ENCODE measurements around the gene BLOC1S3.

The BLOC1S3 gene

GRCh38 chr19:45140144-45140503, 38.5 kb upstream of the BLOC1S3 start:
- H3K27ac ChIP-seq (ENCODE audit: low read length) = no peak overlapping the region
- H3K9ac ChIP-seq (ENCODE audit: low read depth, low read length) = no peak overlapping the region
- no peak overlapping the region for H3K4me3 ChIP-seq (ENCODE audit: low read length)
- no peaks in the 10 kb centered on the region for H3K9me3 ChIP-seq (ENCODE audit: insufficient read depth, low read depth, low read length)
- H3K36me3 ChIP-seq (ENCODE audit: insufficient read depth, low read depth, low read length) = peaks cover 16% of the 10 kb centered on the region
- peaks cover 10% of the 10 kb centered on the region for H3K4me1 ChIP-seq (ENCODE audit: insufficient read depth, low read length)
- no peaks in the 10 kb centered on the region for H3K27me3 ChIP-seq (ENCODE audit: insufficient read depth, low read length)

GRCh38 chr19:45140533-45140932, 38.1 kb upstream of the BLOC1S3 start:
- Histone ChIP-seq H3K4me1 (ENCODE audit: insufficient read depth, low read length) (peaks cover 10% of the 10 kb centered on the region), H3K4me3 (ENCODE audit: low read length) (no peak overlapping the region), H3K27ac (ENCODE audit: low read length) (no peak overlapping the region), H3K27me3 (ENCODE audit: insufficient read depth, low read length) (no peaks in the 10 kb centered on the region), H3K9ac (ENCODE audit: low read depth, low read length) (no peak overlapping the region), H3K36me3 (ENCODE audit: insufficient read depth, low read depth, low read length) (peaks cover 16% of the 10 kb centered on the region), H3K9me3 (ENCODE audit: insufficient read depth, low read depth, low read length) (no peaks in the 10 kb centered on the region)

- Histone ChIP-seq H3K27me3 (ENCODE audit: insufficient read depth, low read length) (no peaks in the 10 kb centered on the region), H3K36me3 (ENCODE audit: insufficient read depth, low read depth, low read length) (peaks cover 16% of the 10 kb centered on the region), H3K9ac (ENCODE audit: low read depth, low read length) (no peak overlapping the region), H3K4me3 (ENCODE audit: low read length) (no peak overlapping the region), H3K9me3 (ENCODE audit: insufficient read depth, low read depth, low read length) (no peaks in the 10 kb centered on the region), H3K4me1 (ENCODE audit: insufficient read depth, low read length) (peaks cover 8% of the 10 kb centered on the region), H3K27ac (ENCODE audit: low read length) (no peak overlapping the region)
Observed at GRCh38 chr19:45141203-45141900, 37.2 kb upstream of the BLOC1S3 start.

- Histone ChIP-seq H3K36me3 (ENCODE audit: insufficient read depth, low read depth, low read length) (peaks cover 16% of the 10 kb centered on the region), H3K27ac (ENCODE audit: low read length) (no peak overlapping the region), H3K9me3 (ENCODE audit: insufficient read depth, low read depth, low read length) (no peaks in the 10 kb centered on the region), H3K9ac (ENCODE audit: low read depth, low read length) (no peak overlapping the region), H3K27me3 (ENCODE audit: insufficient read depth, low read length) (no peaks in the 10 kb centered on the region), H3K4me3 (ENCODE audit: low read length) (no peak overlapping the region), H3K4me1 (ENCODE audit: insufficient read depth, low read length) (peaks cover 6% of the 10 kb centered on the region; the same call in 1 of the 2 replicates)
Observed at GRCh38 chr19:45142016-45142725, 36.4 kb upstream of the BLOC1S3 start.

GRCh38 chr19:45142726-45143110, 35.9 kb upstream of the BLOC1S3 start:
- H3K36me3 ChIP-seq (ENCODE audit: insufficient read depth, low read depth, low read length) = peaks cover 16% of the 10 kb centered on the region
- no peak overlapping the region for H3K4me3 ChIP-seq (ENCODE audit: low read length)
- H3K27ac ChIP-seq (ENCODE audit: low read length) = no peak overlapping the region
- peaks cover 4% of the 10 kb centered on the region; the same call in 1 of the 2 replicates for H3K4me1 ChIP-seq (ENCODE audit: insufficient read depth, low read length)
- no peaks in the 10 kb centered on the region for H3K27me3 ChIP-seq (ENCODE audit: insufficient read depth, low read length)
- no peaks in the 10 kb centered on the region for H3K9me3 ChIP-seq (ENCODE audit: insufficient read depth, low read depth, low read length)
- H3K9ac ChIP-seq (ENCODE audit: low read depth, low read length) = no peak overlapping the region

- H3K27ac ChIP-seq (ENCODE audit: low read length) = no peak overlapping the region
- H3K9me3 ChIP-seq (ENCODE audit: insufficient read depth, low read depth, low read length) = no peaks in the 10 kb centered on the region
- H3K4me1 ChIP-seq (ENCODE audit: insufficient read depth, low read length) = no peaks in the 10 kb centered on the region
- no peak overlapping the region for H3K4me3 ChIP-seq (ENCODE audit: low read length)
- H3K27me3 ChIP-seq (ENCODE audit: insufficient read depth, low read length) = no peaks in the 10 kb centered on the region
- no peak overlapping the region for H3K9ac ChIP-seq (ENCODE audit: low read depth, low read length)
- peaks cover 16% of the 10 kb centered on the region for H3K36me3 ChIP-seq (ENCODE audit: insufficient read depth, low read depth, low read length)
Observed at GRCh38 chr19:45144431-45145269, 33.9 kb upstream of the BLOC1S3 start.

GRCh38 chr19:45145270-45146189, 33.1 kb upstream of the BLOC1S3 start:
- no peaks in the 10 kb centered on the region for H3K27me3 ChIP-seq (ENCODE audit: insufficient read depth, low read length)
- no peaks in the 10 kb centered on the region for H3K4me1 ChIP-seq (ENCODE audit: insufficient read depth, low read length)
- H3K27ac ChIP-seq (ENCODE audit: low read length) = no peak overlapping the region
- no peak overlapping the region for H3K4me3 ChIP-seq (ENCODE audit: low read length)
- no peak overlapping the region for H3K9ac ChIP-seq (ENCODE audit: low read depth, low read length)
- no peaks in the 10 kb centered on the region for H3K9me3 ChIP-seq (ENCODE audit: insufficient read depth, low read depth, low read length)
- H3K36me3 ChIP-seq (ENCODE audit: insufficient read depth, low read depth, low read length) = peaks cover 16% of the 10 kb centered on the region

GRCh38 chr19:45146251-45146650, 32.3 kb upstream of the BLOC1S3 start:
- no peaks in the 10 kb centered on the region for H3K9me3 ChIP-seq (ENCODE audit: insufficient read depth, low read depth, low read length)
- no peak overlapping the region for H3K4me3 ChIP-seq (ENCODE audit: low read length)
- H3K36me3 ChIP-seq (ENCODE audit: insufficient read depth, low read depth, low read length) = peaks cover 16% of the 10 kb centered on the region
- peaks cover 6% of the 10 kb centered on the region for H3K27me3 ChIP-seq (ENCODE audit: insufficient read depth, low read length)
- H3K27ac ChIP-seq (ENCODE audit: low read length) = no peak overlapping the region
- no peaks in the 10 kb centered on the region for H3K4me1 ChIP-seq (ENCODE audit: insufficient read depth, low read length)
- no peak overlapping the region for H3K9ac ChIP-seq (ENCODE audit: low read depth, low read length)

- Histone ChIP-seq H3K27me3 (ENCODE audit: insufficient read depth, low read length) (peaks cover 11% of the 10 kb centered on the region), H3K4me3 (ENCODE audit: low read length) (no peak overlapping the region), H3K9ac (ENCODE audit: low read depth, low read length) (no peak overlapping the region), H3K9me3 (ENCODE audit: insufficient read depth, low read depth, low read length) (no peaks in the 10 kb centered on the region), H3K27ac (ENCODE audit: low read length) (no peak overlapping the region), H3K4me1 (ENCODE audit: insufficient read depth, low read length) (no peaks in the 10 kb centered on the region), H3K36me3 (ENCODE audit: insufficient read depth, low read depth, low read length) (peaks cover 16% of the 10 kb centered on the region)
Observed at GRCh38 chr19:45146741-45147205, 31.8 kb upstream of the BLOC1S3 start.

GRCh38 chr19:45147835-45148676, 30.5 kb upstream of the BLOC1S3 start:
- Histone ChIP-seq H3K9me3 (ENCODE audit: insufficient read depth, low read depth, low read length) (no peaks in the 10 kb centered on the region), H3K27me3 (ENCODE audit: insufficient read depth, low read length) (peaks cover 24% of the 10 kb centered on the region), H3K27ac (ENCODE audit: low read length) (no peak overlapping the region), H3K4me3 (ENCODE audit: low read length) (no peak overlapping the region), H3K9ac (ENCODE audit: low read depth, low read length) (no peak overlapping the region), H3K4me1 (ENCODE audit: insufficient read depth, low read length) (no peaks in the 10 kb centered on the region), H3K36me3 (ENCODE audit: insufficient read depth, low read depth, low read length) (peaks cover 5% of the 10 kb centered on the region; the same call in 1 of the 2 replicates)
